NCI-H146 treated with DMSO at 0.1 percent for 48 hours (cell line): Measurements from ENCODE around the gene RBAK.
"Not testable (repeated sequence)": the region's sequence is repeated elsewhere in the genome, so short reads cannot be mapped to it uniquely, and the experiment has no call there.

ENCODE experiments used
- DNase-seq: peaks from one replicate; lab custom pipeline; 2025; ENCODE audit not compliant: unreplicated experiment; lab: John Stamatoyannopoulos, UW

RBAK gene

DNA sequence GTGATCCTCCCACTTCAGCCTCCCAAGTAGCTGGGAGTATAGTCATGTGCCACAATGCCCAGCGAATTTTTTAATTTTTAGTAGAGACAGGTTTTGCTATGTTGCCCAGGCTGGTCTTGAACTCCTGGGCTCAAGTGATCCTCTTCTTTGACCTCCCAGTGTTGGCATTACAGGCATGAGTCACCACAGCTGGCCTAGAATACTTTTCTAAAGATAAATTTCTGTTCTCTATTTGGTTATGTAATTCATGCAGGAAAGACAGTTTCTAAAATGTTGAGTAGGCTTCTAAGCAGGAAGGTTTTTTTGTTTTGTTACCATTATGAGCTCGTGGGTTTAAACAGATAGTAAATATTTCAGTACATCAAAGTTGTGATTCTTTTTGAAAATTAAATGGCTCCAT is 5.0 kb downstream of the RBAK start:
- no peak for DNase-seq

DNA sequence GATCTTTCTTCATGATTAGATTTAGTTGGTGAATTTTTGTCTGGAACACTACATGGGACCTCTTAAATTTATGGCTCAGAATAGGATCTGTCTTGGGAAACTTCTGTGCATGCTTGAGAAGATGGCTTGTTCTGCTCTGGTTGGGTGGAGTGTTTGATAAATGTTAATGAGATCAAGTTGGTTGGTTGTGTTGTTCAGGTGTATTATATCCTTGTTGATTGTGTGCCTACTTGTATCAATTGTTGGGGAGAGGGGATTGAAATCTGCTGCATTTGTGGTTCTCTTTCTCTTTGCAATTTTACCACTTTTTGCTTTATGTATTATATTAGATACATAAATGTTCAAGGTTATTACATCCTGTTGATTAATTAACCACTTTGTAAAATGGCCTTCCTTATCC is 6.1 kb downstream of the RBAK start:
- not testable (repeated sequence) for DNase-seq

DNA sequence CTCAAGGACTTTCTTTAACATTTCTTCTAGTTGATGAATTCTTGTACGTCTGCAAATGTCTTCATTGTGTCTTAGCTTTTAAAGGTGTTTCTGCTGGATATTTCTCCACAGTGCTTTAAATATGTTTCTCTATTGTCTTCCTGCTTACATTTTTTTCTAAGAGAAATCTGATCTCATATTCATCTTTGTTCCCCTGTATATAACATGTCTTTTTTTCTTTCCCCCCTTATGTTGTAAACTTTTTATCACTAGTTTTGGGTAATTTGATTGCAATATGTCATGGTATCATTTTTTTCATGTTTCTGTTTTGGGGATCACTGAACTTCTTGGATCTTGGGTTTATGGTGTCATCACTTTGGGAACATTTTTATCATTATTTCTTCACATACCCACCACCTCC is 7.5 kb downstream of the RBAK start:
- no peak for DNase-seq

DNA sequence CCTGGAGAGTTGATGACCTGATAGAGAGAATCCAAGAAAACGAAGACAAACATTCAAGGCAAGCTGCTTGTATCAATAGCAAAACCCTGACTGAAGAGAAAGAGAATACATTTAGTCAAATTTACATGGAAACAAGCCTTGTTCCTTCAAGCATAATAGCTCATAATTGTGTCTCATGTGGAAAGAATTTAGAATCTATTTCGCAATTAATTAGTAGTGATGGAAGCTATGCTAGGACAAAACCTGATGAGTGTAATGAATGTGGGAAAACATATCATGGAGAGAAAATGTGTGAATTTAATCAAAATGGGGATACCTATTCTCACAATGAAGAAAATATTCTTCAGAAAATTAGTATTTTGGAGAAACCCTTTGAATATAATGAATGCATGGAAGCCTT is 18.0 kb downstream of the RBAK start:
- no peak for DNase-seq

DNA sequence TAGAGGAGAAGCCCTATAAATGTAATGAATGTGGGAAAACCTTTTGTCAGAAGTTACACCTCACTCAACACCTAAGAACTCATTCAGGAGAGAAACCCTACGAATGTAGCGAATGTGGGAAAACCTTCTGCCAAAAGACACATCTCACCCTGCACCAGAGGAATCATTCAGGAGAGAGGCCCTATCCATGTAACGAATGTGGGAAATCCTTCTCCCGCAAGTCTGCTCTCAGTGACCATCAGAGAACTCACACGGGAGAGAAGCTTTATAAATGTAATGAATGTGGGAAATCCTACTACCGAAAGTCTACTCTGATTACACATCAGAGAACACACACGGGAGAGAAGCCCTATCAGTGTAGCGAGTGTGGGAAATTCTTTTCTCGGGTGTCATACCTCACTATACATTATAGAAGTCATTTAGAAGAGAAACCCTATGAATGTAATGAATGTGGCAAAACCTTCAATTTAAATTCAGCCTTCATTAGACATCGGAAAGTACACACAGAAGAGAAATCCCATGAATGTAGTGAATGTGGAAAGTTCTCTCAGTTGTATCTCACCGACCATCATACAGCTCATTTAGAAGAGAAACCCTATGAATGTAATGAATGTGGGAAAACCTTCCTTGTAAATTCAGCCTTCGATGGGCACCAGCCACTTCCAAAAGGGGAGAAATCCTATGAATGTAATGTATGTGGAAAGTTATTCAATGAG is 18.9 kb downstream of the RBAK start:
- DNase-seq, result no peak

DNA sequence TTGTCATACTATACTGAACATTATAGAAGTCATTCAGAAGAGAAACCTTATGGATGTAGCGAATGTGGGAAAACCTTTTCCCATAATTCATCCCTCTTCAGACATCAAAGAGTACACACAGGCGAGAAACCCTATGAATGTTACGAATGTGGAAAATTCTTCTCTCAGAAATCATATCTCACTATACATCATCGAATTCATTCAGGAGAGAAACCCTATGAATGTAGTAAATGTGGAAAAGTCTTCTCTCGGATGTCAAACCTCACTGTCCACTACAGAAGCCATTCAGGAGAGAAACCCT is 19.4 kb downstream of the RBAK start:
- no peak for DNase-seq

DNA sequence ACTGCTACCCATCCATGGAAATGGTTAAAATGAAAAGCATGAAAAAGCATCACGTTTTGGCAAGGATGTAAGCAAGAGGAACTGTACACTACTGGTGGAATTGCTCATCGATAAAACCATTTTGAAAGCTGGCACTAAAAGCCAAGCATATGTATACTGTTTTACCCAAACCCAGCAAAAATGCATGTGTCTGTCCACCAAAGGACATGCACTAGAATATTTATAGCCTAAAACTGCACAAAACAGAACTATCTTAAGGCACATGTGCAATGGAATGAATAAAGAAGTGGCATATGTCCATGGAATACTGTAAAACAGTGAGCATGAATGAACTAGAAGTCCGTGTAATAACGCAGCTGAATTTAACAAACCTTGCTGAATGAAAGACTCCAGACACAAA is 22.9 kb downstream of the RBAK start:
- DNase-seq, result no peak

DNA sequence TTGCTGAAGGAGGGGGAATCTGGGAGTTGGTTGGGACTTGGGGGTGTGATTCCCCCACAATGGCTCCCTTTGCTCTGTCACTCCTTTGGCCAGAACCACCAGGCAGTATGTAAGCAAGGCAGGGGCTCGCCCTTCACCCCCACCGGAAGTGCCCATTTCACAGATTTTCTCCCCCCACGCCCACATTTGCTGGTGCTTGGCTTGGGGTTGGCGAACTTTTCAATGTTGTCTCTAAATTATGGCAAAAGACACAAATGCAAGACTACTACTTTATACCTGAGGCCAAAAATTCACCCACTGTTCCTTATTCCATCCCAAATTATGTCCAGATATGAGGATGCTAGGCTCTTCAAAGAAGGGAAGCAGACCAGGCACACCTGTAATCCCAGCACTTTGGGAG is 24.5 kb downstream of the RBAK start:
- DNase-seq, result no peak

DNA sequence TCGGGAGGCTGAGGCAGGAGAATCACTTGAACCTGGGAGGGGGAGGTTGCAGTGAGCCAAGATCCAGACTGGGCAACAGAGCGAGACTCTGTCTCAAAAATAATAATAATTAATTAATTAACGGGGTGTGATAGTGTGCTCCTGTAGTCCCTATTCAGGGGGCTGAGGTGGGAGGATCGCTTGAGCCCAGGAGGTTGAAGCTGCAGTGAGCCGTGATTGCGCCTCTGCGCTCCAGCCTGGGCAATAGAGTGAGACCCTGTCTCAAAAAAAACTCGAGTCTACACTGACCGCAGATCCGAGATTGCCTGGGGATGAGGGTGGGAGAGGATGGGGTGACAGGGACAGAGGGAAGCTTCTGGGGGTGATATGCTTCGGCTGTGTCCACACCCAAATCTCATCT is 29.5 kb downstream of the RBAK start:
- DNase-seq, result not testable (repeated sequence)

DNA sequence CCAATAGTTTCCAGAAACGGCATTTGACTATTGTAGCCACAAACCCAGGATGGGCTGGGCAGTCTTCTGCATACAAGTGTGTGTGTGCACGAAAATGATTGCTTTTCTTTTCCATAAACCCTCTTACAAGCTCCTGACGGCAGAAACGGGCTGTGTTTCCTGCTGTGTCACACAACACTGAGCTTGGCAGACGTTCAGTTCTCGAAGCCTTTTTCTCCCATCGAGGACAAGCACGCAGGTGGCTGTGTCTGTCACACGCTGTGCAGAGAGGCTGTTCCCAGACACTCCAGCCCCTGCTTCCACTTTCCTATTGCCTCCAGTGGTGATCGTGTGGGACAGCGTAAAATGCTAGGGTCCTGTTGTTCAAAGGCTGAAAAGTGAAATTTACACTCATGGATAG is 32.1 kb downstream of the RBAK start:
- peak; percentile 41 for DNase-seq

DNA sequence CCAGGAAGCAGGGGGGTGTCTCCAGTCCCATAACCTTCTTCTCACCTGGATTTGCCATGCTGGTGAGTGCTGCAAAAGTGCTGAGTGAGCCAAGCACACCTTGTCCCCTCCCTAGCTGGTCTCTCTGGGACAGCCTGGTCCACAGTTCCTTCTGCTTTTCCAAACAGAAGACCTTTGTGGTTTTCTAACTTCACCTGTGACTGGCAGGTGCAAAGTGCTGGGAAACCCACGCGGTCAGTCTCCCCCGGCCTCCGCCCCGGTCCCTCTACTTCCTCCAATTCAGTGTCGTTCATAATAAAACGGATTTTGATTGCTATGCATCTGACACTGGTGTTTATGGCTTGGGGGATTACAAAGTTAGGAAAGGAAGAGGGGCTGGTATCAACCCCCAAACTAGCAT is 37.1 kb downstream of the RBAK start:
- DNase-seq, result no peak

DNA sequence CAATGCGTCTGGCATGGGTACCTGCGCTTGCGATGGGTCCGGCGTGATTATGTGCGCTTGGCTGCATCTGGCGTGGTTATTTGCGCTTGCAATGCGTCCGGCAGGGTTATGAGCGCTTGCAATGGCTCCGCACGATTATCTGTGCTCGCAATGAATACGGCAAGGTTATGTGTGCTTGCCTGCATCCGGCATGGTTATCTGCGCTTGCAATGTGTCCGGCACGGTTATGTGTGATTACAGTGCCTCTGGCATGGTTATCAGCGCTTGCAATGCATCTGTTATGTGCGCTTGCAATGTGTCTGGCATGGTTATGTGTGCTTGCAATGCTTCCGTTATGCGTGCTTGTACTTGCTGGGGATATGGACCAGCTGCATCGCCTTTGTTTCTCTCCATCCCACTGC is 37.7 kb downstream of the RBAK start:
- DNase-seq, result no peak

DNA sequence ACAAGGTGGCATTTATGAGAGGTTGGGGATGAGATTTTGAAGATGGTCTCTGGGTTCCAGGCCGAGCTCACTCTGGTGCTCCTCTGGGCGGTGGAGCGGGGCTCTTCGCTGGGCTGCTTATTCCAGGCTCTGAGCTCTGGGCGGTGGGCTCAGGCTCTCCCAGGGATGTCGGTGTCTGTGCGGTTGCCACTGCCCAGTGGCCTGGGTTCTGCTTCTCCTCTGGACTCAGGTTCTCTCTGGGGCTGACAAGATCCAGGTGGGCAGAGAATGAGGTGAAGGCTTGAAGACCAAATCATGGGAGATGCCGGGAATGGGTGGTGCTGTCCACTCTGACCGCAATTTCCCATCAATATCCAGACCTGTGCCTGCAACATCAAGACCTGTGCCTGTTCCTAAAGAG is 40.6 kb downstream of the RBAK start:
- no peak for DNase-seq

DNA sequence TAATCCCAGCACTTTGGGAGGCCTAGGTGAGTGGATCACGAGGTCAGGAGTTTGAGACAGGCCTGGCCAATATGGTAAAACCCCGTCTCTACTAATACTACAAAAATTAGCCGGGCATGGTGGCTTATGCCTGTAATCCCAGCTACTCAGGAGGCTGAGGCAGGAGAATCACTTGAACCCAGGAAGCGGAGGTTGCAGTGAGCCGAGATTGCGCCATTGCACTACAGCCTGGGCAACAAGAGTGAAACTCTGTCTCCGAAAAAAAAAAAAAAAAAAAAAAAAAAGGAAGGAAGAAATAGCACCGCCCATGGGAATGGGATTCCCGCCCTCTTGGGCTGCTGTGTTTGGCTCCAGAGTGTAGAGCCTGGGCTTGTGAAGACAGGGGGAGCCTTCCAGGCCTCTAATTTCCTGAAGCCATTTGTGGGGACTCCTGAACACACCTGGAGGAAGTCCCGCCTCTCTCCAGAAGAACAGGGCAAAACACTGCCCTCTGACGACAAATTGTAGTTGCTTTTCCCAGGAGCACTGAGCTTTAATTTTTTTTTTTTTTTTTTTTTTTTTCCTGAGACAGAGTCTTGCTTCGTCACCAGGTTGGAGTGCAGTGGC is 42.7 kb downstream of the RBAK start:
- peak; percentile 31 for DNase-seq

DNA sequence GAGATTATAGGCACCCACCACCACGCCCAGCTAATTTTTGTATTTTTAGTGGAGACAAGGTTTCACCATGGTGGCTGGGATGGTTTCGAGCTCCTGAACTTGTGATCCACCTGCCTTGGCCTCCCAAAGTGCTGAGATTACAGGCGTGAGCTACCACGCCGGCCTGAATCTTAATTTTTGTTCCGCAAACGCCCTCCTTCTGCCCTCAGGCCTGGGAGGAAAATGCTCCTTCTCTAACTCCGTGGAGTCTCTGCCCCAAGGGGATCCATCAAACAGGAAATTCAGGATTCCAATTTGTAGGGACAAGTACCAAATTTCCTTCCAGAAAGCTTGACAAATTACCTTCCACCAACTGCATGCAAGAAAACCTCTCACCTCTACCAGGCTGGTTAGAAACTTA is 43.2 kb downstream of the RBAK start:
- DNase-seq, result no peak

DNA sequence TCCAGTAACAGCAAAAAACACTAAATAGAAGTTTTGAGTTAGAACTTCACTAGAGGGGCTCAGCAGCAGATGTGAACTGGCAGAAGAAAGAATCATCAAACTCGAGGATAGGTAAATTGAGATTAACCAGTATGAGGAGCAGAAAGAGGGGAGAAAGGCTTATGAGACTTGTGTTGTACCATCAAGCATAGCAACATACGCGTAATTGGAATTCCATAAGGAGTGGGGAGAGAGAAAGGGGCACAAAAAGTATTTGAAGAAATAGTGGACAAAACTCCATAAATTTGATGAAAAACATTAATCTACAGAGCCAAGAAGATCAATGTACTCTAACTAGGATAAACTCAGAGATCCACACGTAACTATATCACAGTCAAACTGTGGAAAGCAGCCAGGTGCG is 48.3 kb downstream of the RBAK start:
- no peak for DNase-seq

DNA sequence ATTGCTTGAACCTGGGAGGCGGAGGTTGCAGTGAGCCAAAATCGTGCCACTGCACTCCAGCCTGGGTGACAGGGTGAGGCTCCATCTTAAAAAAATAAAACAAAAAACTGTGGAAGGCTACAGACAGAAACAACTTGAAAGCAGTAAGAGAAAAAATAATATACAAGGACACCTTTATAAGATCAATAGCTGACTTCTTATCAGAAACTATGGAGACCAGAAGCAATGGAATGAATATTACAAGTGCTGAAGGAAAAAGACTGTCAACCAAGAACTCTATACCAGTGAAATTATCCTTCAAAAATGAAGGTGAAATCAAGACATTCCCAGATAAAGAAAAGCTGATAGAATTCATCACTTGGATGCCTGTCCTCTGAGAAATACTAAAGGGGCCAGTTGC is 49.0 kb downstream of the RBAK start:
- DNase-seq, result no peak

DNA sequence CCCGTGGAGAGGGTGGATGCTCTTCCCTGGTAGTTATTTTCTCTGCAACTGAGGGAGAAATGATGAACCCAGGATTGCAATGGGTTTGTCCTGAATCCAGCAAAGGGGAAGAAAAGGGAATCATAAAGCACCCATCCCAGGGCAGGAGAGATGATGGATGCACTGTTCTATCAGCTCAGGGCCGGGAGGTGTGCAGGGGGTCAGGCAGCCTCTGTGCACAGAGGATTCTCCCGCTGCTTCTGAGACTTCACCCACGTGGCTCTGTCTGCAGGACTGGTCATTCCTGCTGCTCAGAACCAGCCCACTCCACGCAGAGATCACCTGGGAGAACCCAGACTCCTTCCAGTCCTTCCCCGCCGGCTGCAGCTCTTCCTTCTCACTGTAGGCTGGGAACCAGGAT is 70.7 kb downstream of the RBAK start:
- DNase-seq, result no peak

DNA sequence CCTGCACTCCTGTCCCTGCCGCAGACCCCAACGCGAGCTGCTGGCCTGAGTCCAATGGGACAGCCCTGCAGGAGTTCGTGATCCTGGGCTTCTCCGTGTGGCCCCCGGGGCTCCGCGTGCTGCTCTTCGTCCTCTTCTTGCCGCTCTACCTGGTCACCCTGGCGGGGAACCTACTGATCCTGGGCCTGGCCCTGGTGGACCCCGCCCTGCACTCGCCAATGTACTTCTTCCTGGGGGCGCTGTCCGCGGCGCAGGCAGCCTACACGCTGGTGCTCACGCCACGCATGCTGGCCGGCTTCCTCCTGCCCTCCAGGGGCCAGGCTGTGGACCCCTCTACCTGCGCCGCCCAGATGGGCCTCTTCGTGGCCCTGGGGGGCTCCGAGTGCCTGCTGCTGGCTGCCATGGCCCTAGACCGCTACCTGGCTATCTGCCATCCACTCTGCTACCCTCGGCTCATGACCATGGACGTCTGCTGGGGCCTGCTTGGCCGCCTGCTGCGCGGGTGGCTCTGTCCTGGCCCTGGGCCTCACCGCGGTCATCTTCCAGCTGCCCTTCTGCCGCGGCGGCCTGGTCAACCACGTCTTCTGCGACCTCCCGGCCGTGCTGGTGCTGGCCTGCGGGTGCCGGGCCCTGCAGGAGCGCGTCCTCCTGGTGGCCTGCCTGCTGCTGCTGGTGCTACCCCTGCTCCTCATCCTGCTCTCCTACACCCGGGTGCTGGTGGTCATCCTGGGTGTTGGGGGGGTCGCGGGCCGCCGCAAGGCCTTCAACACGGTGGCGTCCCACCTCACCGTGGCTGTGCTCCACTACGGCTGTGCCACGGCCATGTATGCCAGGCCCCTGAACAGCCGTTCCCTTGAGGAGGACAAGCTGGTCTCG is 71.7 kb downstream of the RBAK start:
- no peak for DNase-seq
